A375 (cell line): ENCODE data around the gene RFC3. TPM values are rescaled to one million over a fixed set of nuclear protein-coding genes. Genes with fewer than 3 reads are reported as not detected.

Source experiments
- small RNA-seq: library from RNA; depleted of rRNA; stranded (forward); fragments of <200 nt; gene quantifications from one replicate; pipeline ENCODE3, GENCODE V24; 2014
- total RNA-seq: library from RNA; depleted of rRNA; stranded (reverse); fragments of >200 nt; shearing (Covaris generic); gene quantifications from 2 replicates; pipeline ENCODE4 v1.2.3, GENCODE V29; 2014; rRNA removed

The RFC3 gene
- total RNA-seq = 34.0 and 34.5 TPM in 2 replicates

DNA sequence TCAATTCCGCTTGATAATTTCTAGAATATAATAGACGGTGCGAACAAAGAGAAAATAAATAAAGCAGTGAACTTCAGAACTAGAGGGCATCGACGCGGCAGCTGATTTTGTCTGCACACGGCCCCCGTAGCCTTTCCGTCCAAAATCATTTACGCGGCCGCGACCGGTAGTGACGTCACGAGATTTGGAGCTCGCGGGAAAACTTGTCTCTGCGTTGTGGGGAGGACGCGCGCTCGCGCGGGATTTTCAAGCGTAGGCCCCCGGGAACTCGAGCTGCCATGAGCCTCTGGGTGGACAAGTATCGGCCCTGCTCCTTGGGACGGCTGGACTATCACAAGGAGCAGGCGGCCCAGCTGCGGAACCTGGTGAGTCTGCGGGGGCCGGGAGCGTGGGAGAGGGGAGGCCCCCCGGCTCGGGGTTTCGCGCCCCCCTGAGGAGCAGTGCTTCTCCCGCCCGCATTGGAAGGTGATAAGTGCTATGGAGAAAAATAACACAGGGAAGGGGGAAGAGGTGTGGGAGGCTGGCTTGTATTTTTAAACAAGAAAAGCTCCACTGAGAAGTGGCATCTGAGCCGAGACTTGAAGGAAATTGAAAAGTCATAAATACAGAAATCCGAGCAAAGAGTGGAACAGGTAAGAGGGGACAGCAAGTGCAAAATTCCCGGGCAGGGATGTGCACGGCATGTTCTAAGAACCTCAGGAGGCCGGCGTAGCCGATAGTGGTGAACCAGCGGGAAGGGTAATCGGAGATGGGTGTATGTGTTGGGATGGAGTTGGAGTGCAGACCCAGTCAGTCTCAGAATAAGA is at the start of gene RFC3:
RFC3 (plus strand) TSS at position 249 of the 806 bp plus-strand sequence; CDS start at position 279, 30 bp downstream.

Small RNA genes within 50 kb of the gene (small RNA-seq; reads per million reads assigned to genes)
- 2.5 reads per million, percentile 77 among the genes with 10 or more reads in this experiment for gene RNU5A-4P
